Activated naive CD8-positive, alpha-beta T cell treated with anti-CD3 and anti-CD28 coated beads, Interleukin-2, amount 50 U/mL, for 16 hours (primary cell): ENCODE measurements around the gene SLC5A10.

Experiments used
- DNase-seq: peaks from one replicate; pipeline ENCODE4 v3.0.0-alpha.2; 2020; ENCODE audit warnings: low read depth, low spot score

Gene SLC5A10

GRCh38 chr17:19002805-19003542, 51.0 kb downstream of the SLC5A10 start:
- no peak for DNase-seq

GRCh38 chr17:19003543-19004420, 51.8 kb downstream of the SLC5A10 start:
- DNase-seq: peak; percentile 11

GRCh38 chr17:19004421-19005136, 52.6 kb downstream of the SLC5A10 start, which contains the start of gene FAM83G:
Gene FAM83G, minus strand, starts transcription at chr17:19004764. Its CDS starts 723 bp downstream, at chr17:19004041.
- DNase-seq: peak; percentile 78

DNA sequence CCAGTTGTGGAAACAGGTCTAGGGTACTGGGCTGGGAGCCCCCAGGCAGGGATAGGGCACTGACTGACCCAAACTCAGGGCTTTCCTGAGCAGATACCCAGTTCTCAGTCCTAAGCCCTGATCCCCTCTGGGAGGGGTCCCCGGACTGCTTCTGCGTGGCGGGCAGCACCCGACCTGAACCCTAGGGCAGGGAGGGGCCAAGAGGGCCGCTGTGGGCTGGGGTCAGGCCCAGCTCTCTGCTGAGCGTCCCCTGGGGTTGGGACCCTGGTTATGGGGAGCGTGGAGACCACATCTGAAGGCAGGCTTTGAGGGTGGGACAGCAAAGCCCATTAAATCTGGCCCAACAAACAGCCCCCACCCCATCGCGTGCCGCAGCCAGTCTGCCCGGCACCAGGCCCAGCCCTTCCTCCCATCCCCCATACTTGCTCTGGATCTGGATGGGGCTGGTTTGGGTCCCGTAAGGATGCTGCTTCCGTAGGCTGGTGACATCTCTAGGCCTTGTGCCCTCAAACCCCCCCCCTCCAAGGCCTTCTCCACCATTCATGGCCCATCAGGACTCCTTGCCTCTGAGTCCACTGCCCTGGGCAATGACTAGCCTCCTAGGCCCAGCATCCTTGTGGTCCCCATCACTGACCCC, 53.3 kb downstream of the SLC5A10 start:
- DNase-seq: no peak

- DNase-seq: no peak
These were observed 53.9 kb downstream of the SLC5A10 start for GRCh38 chr17:19005789-19006430.

GRCh38 chr17:19006698-19007097, 54.7 kb downstream of the SLC5A10 start:
- no peak for DNase-seq

GRCh38 chr17:19009970-19010369, 58.0 kb downstream of the SLC5A10 start:
- no peak for DNase-seq

- no peak for DNase-seq
These were observed 59.0 kb downstream of the SLC5A10 start for GRCh38 chr17:19010729-19011505.

DNA sequence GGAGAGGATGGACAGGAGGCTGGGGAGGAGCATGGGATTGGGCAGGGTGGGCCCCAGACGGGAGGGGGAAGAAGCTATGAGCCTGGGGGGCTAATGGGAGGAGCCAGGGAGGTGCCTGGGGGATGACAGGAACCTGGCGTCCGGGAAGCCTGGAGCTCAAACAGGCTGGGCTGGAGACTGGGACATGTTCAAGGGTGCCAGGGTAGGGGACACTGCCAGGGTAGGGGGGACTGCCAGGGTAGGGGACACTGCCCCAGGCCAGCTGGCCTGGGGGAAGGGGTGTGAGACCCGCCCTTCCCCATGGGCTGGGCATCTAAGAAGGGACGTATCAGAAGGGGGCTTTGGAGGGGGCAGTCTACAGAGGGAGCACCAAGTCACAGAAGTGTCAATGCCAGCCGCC, 59.6 kb downstream of the SLC5A10 start:
- no peak for DNase-seq

DNA sequence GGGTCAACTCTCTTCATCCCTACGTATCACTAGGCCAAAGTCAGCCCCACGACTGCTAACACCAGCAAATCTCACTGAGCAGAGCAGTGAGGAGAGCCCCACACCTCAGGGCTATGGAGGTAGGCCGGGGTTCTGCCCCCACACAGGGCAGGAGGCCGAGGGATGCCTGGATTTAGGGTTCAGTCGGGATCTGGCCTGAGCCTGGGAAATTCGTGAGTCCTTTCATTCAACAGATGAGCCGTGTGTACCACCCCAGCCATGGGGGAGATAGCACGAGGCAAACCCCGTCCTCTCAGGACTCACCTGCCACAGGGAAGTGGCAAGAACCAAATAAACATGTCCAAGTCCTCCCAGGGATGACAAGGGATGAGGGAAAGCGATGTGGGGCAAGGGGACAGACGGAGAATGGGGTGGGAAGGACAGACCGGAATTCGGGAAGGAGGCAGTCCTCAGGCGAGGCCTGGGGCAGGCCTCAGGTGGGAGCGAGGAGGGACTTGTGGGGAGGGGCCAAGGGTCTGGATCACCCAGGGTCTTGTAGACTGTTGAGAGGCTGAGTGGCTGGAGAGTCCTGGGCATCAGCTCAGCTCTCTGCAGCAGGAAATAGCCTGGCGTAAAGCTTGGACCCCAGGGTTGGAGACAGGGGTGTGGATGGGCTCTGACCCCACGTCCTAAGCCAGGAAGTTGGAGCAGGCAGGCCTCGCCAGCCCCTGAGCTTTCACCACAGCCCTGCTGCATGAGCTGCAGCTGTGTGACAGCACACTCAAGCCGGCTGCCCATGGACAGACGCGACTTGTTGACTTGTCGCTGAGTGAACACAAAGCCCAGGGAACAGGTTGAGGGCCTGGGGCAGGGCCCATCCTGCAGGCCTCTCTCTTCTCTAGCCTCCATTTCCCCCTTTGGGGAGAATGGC, 60.5 kb downstream of the SLC5A10 start:
- DNase-seq: no peak

DNA sequence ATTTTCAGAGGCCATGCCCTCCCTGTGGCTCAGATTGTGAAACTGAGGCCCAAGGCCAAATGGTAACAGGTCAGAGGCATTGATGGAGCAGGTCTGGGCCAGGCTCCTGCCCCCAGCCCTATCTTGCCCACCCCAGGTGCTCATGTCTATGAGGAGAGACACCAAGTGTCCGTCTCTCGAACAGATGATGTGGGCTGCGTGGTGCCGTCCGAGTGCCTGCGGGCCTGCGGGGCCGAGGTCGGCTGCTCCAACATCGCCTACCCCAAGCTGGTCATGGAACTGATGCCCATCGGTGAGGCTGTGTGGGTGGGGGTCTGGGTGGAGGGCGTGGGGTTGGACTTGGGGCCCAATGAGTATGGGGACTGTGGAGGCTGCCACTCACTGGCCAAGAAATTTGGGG, 61.3 kb downstream of the SLC5A10 start:
- DNase-seq: no peak

DNA sequence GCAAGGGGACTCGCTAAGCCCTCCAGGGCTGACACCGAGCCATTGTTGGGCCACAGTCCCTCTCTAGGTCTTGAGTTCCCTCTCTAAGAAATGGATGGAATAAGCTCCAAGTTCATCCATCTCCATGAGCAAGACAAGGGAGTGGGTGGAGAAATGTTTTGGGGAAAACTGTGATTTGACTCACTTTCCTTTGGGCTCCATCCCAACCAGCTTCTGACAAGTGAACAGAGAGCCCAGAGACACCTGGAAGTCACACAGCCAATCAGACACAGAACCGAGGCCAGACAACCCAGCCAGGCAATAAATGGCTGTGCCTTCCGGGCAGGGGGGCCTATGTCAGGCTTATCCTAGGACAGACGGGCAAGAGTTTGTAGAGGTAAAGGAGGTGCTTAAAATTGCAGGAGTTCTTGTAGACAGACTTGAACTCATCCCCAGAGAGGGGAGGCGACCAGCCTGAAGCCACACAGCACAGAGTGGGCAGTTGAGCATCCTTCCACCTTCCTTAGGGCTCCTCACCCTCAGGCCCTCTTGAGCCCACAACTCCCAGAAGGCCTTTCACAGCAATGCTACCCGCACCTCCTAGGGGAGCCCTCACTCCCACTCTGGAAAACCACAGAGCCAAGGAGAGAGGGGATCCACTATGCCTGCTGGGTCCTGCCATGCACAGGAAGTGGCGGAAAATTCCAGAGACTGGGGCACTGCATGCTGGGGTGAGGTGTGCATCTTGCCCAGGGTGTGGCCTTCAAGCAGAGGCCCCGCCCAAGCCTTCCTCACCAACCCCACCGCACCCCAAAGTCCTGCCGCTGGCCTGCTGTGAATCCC, 62.1 kb downstream of the SLC5A10 start:
- no peak for DNase-seq

- DNase-seq: no peak
These were observed 62.8 kb downstream of the SLC5A10 start for GRCh38 chr17:19014628-19015215.

DNA sequence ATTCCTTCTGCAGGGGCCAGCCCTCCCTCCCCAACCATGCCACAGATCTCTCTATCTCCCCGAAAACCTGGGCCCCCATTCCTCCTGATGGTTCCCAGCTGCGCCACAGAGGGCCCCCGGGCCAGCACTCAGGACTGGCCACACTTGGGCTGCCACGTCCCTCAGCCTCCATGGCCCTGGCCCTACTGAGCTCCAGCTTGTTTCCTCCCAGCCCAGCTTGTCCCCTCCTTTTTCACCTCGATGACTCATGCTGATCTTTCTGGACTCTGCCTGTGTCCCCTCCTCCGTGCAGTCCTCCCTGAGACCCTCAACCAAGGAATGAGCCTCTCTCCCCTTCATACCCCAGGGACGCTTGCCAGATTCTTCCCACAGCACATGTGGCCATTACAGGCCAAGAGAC, 63.5 kb downstream of the SLC5A10 start:
- no peak for DNase-seq

- no peak for DNase-seq
These were observed 64.3 kb downstream of the SLC5A10 start for GRCh38 chr17:19016297-19016696.

DNA sequence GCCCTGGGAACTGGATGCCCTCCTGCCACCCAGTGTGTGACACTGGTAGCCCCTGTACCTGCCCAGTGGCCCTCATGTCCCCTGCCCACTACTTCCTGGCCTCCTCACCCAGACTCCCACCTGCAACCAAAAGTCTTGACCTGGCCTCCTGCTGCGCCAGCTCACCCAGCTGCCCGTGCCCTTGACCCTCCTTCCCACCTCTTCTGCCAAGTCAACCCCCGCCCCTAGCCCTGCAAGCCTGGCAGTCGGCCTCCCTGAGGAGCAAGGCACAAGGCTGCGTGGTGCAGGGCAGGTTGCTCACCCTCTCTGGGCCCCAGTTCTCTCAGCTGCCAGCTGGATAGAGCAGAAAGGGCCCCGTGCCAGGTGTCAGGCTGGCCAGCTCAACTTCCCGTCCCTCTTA, 64.9 kb downstream of the SLC5A10 start:
- no peak for DNase-seq

GRCh38 chr17:19017401-19017800, 65.4 kb downstream of the SLC5A10 start:
- no peak for DNase-seq
